OCI-LY3 (cell line): ENCODE measurements around the gene KIFAP3.

ENCODE experiments used
- H2AFZ ChIP-seq: fragments of 200-600, 300-600 bp; shearing (Covaris generic); 2 replicates; pipeline ENCODE4 v1.6.0; 2014; ENCODE audit warnings: antibody characterized with exemption, low read depth, low read length
- H3K27ac ChIP-seq: fragments of 200-600, 300-600 bp; sonication (generic); 2 replicates; pipeline ENCODE4 v1.5.1; 2014; ENCODE audit warnings: mild to moderate bottlenecking, low read length, moderate library complexity, mixed read lengths
- H3K27me3 ChIP-seq: fragments of 200-600, 300-600 bp; sonication (generic); 2 replicates; pipeline ENCODE4 v1.6.1; 2014; ENCODE audit warnings: low read depth, low read length, mixed read lengths
- H3K36me3 ChIP-seq: fragments of 200-600, 300-600 bp; sonication (generic); replicated peaks from 2 replicates; pipeline ENCODE3; 2014; ENCODE audit warnings: low read depth, low read length, mixed read lengths
- H3K4me1 ChIP-seq: fragments of 300-600, 200-600 bp; sonication (generic); 2 replicates; pipeline ENCODE4 v1.6.1; 2014; ENCODE audit warnings: low read length, mixed read lengths
- H3K4me2 ChIP-seq: fragments of 200-600, 300-600 bp; sonication (generic); 2 replicates; pipeline ENCODE4 v1.6.1; 2014; ENCODE audit warnings: low read length, mixed read lengths
- H3K4me3 ChIP-seq: fragments of 300-600, 200-600 bp; sonication (generic); 2 replicates; pipeline ENCODE4 v1.5.1; 2014; ENCODE audit warnings: antibody characterized with exemption, mild to moderate bottlenecking, low read length, moderate library complexity
- H3K79me2 ChIP-seq: fragments of 300-600, 200-600 bp; shearing (Covaris generic); 2 replicates; pipeline ENCODE4 v1.6.1; 2014; ENCODE audit warnings: mild to moderate bottlenecking, low read length, mixed read lengths
- H3K9ac ChIP-seq: fragments of 300-600, 200-600 bp; shearing (Covaris generic); 2 replicates; pipeline ENCODE4 v1.6.0; 2014; ENCODE audit warnings: mild to moderate bottlenecking, low read length, moderate library complexity
- H3K9me3 ChIP-seq: fragments of 200-600, 300-600 bp; shearing (Covaris generic); 2 replicates; pipeline ENCODE4 v1.6.1; 2014; ENCODE audit warnings: low read length, mixed read lengths; ENCODE audit not compliant: insufficient read depth
- H4K20me1 ChIP-seq: fragments of 200-600, 300-600 bp; sonication (generic); 2 replicates; pipeline ENCODE4 v1.6.1; 2016; ENCODE audit warnings: low read length, mixed read lengths; ENCODE audit not compliant: insufficient read depth
- EZH2phosphoT487 ChIP-seq: fragments of 200-600 bp; shearing (Covaris generic); IDR thresholded peaks from 2 replicates; pipeline ENCODE4 v1.6.1; 2018; ENCODE audit warnings: antibody characterized with exemption, mixed run types, low read depth
- TF ChIP-seq, protein P1 (sequence below): fragments of 200-600, 300-600 bp; sonication (generic); IDR thresholded peaks from 2 replicates; pipeline ENCODE4 v1.5.1; 2014; ENCODE audit warnings: antibody characterized with exemption, low read length, low read depth

KIFAP3 gene

DNA sequence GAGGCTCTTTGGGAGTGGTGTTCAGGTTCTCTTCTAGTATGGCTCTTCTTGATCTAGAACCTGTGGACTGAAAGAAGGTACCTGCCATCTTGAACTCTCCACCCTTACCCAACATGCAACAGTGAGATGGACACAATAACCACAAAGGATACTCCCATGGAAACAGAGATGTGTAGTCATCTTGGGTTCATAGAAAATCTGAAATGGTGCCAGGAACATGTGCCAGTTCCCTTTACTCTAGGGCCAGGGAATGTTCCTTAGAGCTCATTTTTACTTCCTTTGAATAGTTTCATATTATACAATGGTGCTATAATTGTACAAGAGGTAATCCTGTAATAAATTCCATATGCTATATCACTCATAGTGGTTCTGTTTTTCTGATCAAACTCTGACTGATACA is 167.6 kb downstream of the KIFAP3 start:
- Histone ChIP-seq H3K9ac (no peak overlapping the region), H2AFZ (no peak overlapping the region), H3K9me3 (no peaks in the 10 kb centered on the region), H4K20me1 (no peaks in the 10 kb centered on the region), H3K79me2 (no peaks in the 10 kb centered on the region), H3K4me3 (no peak overlapping the region), H3K27me3 (no peaks in the 10 kb centered on the region), H3K36me3 (no peaks in the 10 kb centered on the region), H3K4me1 (peaks cover 17% of the 10 kb centered on the region), H3K27ac (no peak overlapping the region), H3K4me2 (no peak overlapping the region)
- TF ChIP-seq, protein P1, sequence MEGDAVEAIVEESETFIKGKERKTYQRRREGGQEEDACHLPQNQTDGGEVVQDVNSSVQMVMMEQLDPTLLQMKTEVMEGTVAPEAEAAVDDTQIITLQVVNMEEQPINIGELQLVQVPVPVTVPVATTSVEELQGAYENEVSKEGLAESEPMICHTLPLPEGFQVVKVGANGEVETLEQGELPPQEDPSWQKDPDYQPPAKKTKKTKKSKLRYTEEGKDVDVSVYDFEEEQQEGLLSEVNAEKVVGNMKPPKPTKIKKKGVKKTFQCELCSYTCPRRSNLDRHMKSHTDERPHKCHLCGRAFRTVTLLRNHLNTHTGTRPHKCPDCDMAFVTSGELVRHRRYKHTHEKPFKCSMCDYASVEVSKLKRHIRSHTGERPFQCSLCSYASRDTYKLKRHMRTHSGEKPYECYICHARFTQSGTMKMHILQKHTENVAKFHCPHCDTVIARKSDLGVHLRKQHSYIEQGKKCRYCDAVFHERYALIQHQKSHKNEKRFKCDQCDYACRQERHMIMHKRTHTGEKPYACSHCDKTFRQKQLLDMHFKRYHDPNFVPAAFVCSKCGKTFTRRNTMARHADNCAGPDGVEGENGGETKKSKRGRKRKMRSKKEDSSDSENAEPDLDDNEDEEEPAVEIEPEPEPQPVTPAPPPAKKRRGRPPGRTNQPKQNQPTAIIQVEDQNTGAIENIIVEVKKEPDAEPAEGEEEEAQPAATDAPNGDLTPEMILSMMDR, result no peak
- no peak for TF ChIP-seq EZH2phosphoT487

DNA sequence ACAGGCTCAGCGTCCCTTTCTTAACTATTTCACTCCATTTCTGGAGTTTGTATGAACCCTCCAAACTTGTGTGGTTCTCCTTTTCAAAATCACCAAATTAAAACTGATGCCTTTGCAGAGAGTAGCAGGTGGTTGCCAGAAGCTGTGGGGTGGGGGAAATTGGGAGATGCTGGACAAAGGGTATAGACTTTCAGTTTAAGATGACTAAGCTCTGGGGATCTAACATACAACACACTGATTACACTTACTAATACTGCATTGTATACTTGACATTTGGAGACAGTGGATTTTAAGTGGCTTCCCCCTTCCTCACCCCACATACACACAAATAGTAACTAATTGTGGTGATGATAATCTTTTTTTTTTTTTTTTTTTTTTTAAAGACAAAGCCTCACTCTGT is 169.7 kb downstream of the KIFAP3 start:
- Histone ChIP-seq H3K4me3 (no peak overlapping the region), H3K9me3 (no peaks in the 10 kb centered on the region), H4K20me1 (no peaks in the 10 kb centered on the region), H3K36me3 (no peaks in the 10 kb centered on the region), H3K27ac (no peak overlapping the region), H3K27me3 (no peaks in the 10 kb centered on the region), H3K9ac (no peak overlapping the region), H2AFZ (no peak overlapping the region; the same call in 1 of the 2 replicates), H3K79me2 (no peaks in the 10 kb centered on the region), H3K4me2 (no peak overlapping the region), H3K4me1 (peaks cover 17% of the 10 kb centered on the region)
- TF ChIP-seq EZH2phosphoT487, result no peak
- TF ChIP-seq, protein P1, result no peak

DNA sequence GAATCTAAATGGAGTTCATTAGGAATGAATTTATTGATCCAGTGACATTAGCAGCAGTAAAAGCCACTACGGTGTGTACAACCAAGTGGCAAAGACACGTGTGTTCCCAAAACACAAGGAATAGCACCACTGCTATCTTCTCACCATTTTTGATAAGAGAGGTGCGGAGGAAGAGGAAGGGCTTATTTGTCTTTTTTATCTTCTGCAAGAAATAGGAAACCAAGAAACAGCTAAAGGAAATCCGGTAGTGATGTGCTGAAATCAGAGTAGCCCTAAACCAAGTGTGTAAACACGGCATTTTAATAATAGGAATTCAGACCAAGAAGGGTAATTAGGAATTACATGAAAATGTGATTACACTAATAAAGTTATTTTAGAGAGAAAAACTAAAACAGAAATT is 171.7 kb downstream of the KIFAP3 start:
- Histone ChIP-seq H4K20me1 (no peaks in the 10 kb centered on the region), H3K27ac (no peak overlapping the region), H3K4me2 (no peak overlapping the region), H3K79me2 (no peaks in the 10 kb centered on the region), H3K9ac (no peak overlapping the region), H3K36me3 (no peaks in the 10 kb centered on the region), H3K27me3 (no peaks in the 10 kb centered on the region), H3K4me3 (no peak overlapping the region), H3K4me1 (peaks cover under 1% of the 10 kb centered on the region), H2AFZ (no peak overlapping the region), H3K9me3 (no peaks in the 10 kb centered on the region)
- TF ChIP-seq EZH2phosphoT487, result no peak
- TF ChIP-seq, protein P1, result no peak

DNA sequence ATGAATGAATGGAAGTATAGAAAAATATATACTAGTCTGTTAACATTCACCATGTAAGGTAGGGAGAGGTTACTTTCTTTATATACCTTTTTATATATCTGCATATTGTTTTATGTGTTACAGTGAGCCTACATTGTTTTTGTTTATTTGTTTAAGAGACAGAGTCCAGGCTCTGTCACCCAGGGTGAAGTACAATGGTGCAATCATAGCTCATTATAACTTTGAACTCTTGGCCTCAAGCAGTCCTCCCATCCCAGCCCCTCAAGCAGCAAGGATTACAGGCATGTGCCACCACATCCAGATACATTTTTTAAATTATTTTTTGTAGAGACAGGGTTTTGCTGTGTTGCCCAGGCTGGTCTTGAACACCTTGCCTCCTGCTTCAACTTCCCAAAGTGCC is 173.4 kb downstream of the KIFAP3 start:
- Histone ChIP-seq H3K79me2 (no peaks in the 10 kb centered on the region), H3K9ac (no peak overlapping the region)

More for the DNA sequence above, 173.4 kb downstream of the KIFAP3 start:
- no peaks in the 10 kb centered on the region for H4K20me1 ChIP-seq
- peaks cover under 1% of the 10 kb centered on the region for H3K4me1 ChIP-seq
- no peaks in the 10 kb centered on the region for H3K27me3 ChIP-seq
- no peak overlapping the region for H2AFZ ChIP-seq
- TF ChIP-seq, protein P1, result no peak
- TF ChIP-seq EZH2phosphoT487, result no peak
- no peaks in the 10 kb centered on the region for H3K36me3 ChIP-seq
- H3K27ac ChIP-seq, result no peak overlapping the region
- H3K9me3 ChIP-seq, result no peaks in the 10 kb centered on the region
- no peak overlapping the region for H3K4me2 ChIP-seq
- H3K4me3 ChIP-seq, result no peak overlapping the region
